ENCODE data around the gene ACSBG1. TPM values are rescaled to one million over a fixed set of nuclear protein-coding genes. Genes with fewer than 3 reads are reported as not detected.

Gene ACSBG1
- polyA plus RNA-seq, 2 donors = 0.10 to 0.11 TPM

- Histone ChIP-seq H3K27me3 (ENCODE audit: control insufficient read depth in 1 of 2, insufficient read depth in 2 of 2, low read length in 2 of 2) (no peaks in the 10 kb centered on the region), H3K4me1 (ENCODE audit: control insufficient read depth in 2 of 2, insufficient read depth in 2 of 2, low read length in 1 of 2) (peaks cover 2 to 14% of the 10 kb centered on the region in 2 donors), H3K27ac (ENCODE audit: low read depth in 2 of 2, low read length in 1 of 2) (peak overlapping the region; percentile 37 to 73), H3K4me3 (ENCODE audit: low read depth in 1 of 2, low read length in 2 of 2) (no peak overlapping the region), H3K9me3 (ENCODE audit: control insufficient read depth in 2 of 2, insufficient read depth in 1 of 2, low read depth in 1 of 2, low read length in 1 of 2) (no peaks in the 10 kb centered on the region), H3K36me3 (ENCODE audit: control insufficient read depth in 2 of 2, insufficient read depth in 2 of 2, low read length in 1 of 2) (peaks cover 0 to 2% of the 10 kb centered on the region in 2 donors)
Observed at GRCh38 chr15:78266229-78266628, 31.9 kb upstream of the ACSBG1 start.

DNA sequence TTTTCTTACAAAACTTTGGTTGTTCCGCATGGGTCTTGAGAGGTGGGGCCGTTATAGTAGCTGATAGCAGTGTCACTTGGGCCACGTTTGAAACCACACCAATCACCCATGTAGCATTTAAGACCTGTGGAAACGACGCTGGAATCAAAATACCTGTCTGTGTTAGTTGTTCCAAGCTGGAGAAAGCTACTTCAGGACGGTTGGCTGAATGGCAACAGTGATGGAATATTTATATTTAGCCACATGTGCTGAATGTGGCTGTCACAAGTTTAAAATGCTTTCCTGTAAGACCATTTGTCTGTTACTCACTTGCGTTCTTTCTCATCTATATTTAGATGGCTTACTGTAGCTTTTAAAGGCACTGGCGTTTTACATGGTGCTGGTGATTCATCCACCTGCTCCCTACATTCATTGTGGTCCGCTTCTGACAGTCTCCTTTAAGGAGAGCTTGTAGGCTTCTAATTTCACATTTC is 31.4 kb upstream of the ACSBG1 start:
- peak overlapping the region; percentile 37 to 65 for H3K27ac ChIP-seq (ENCODE audit: low read depth in 2 of 2, low read length in 1 of 2)
- no peaks in the 10 kb centered on the region for H3K36me3 ChIP-seq (ENCODE audit: control insufficient read depth in 2 of 2, insufficient read depth in 2 of 2, low read length in 1 of 2)
- whole genome bisulfite sequencing, 2 donors = 47 to 55% methylated on average over 9 of the region's 9 CpGs
- no peaks in the 10 kb centered on the region for H3K27me3 ChIP-seq (ENCODE audit: control insufficient read depth in 1 of 2, insufficient read depth in 2 of 2, low read length in 2 of 2)
- peak overlapping the region in 1 of 2 donors; percentile 7 for H3K4me3 ChIP-seq (ENCODE audit: low read depth in 1 of 2, low read length in 2 of 2)
- H3K4me1 ChIP-seq (ENCODE audit: control insufficient read depth in 2 of 2, insufficient read depth in 2 of 2, low read length in 1 of 2) = peaks cover 2 to 14% of the 10 kb centered on the region in 2 donors
- H3K9me3 ChIP-seq (ENCODE audit: control insufficient read depth in 2 of 2, insufficient read depth in 1 of 2, low read depth in 1 of 2, low read length in 1 of 2) = no peaks in the 10 kb centered on the region

DNA sequence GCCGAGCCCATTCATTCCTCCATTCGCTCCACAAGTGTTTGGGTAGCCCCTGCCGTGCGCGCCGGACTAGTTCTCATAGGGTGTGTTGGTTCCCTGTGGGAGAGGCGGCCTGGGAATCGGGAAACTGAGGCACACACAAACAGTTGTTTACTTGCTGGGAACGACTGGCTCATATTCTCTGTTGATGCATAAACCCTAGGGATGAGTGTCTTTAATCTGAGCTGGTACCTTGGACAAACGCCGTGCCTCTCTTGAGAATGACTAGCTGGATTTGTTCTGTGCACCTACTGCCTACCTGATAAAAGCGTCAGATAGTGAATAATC is 30.7 kb upstream of the ACSBG1 start:
- 39 to 41% methylated on average over 12 of the region's 12 CpGs for WGBS, 2 donors
- no peaks in the 10 kb centered on the region for H3K9me3 ChIP-seq (ENCODE audit: control insufficient read depth in 2 of 2, insufficient read depth in 1 of 2, low read depth in 1 of 2, low read length in 1 of 2)
- no peaks in the 10 kb centered on the region for H3K27me3 ChIP-seq (ENCODE audit: control insufficient read depth in 1 of 2, insufficient read depth in 2 of 2, low read length in 2 of 2)
- H3K4me3 ChIP-seq (ENCODE audit: low read depth in 1 of 2, low read length in 2 of 2) = peak overlapping the region; percentile 67 to 73
- H3K27ac ChIP-seq (ENCODE audit: low read depth in 2 of 2, low read length in 1 of 2) = peak overlapping the region; percentile 66 to 80
- no peaks in the 10 kb centered on the region for H3K36me3 ChIP-seq (ENCODE audit: control insufficient read depth in 2 of 2, insufficient read depth in 2 of 2, low read length in 1 of 2)
- peaks cover 2 to 14% of the 10 kb centered on the region in 2 donors for H3K4me1 ChIP-seq (ENCODE audit: control insufficient read depth in 2 of 2, insufficient read depth in 2 of 2, low read length in 1 of 2)

DNA sequence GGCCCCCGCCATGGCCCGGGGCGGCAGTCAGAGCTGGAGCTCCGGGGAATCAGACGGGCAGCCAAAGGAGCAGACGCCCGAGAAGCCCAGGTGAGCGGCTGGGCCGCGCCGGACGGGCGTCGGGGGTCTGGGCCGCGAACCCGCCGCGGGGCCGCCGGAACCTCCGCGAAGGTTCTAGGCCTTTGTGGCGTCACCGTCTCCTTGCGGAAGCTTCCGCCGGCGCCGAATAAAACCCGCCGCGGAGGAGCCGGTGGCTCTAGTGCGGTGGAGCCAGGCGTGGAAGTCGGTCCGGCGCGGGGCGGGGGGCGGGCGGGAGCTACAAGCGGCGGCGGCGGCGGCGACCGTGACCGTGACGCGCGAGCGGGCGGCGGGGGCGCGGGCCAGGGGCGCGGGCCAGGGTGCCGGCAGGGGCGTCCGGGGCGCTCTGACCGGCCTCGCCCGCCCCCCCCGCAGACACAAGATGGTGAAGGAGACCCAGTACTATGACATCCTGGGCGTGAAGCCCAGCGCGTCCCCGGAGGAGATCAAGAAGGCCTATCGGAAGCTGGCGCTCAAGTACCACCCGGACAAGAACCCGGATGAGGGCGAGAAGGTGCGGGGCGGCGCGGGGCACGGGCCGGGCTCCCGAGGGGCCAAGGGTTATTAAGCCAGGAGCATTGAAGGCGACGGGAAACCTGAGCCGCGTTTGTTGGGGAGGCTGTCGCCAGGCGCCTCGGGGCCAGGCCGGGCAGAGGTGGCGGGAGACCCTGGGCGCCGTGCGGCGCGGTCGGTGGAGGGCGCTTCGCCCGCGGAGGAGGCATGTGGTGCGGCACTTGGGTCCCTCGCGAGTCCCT is 30.2 kb upstream of the ACSBG1 start, which contains the start of gene DNAJA4:
Gene DNAJA4, plus strand, starts transcription at position 259 of the 833 bp plus-strand sequence. Its CDS starts 202 bp downstream, at position 461.
- Histone ChIP-seq H3K27ac (ENCODE audit: low read depth in 2 of 2, low read length in 1 of 2) (peak within 1 kb of the TSS; percentile 66 to 80), H3K4me3 (ENCODE audit: low read depth in 1 of 2, low read length in 2 of 2) (peak within 1 kb of the TSS; percentile 67 to 73), H3K4me1 (ENCODE audit: control insufficient read depth in 2 of 2, insufficient read depth in 2 of 2, low read length in 1 of 2) (peaks cover 2 to 14% of the 10 kb centered on the region in 2 donors), H3K9me3 (ENCODE audit: control insufficient read depth in 2 of 2, insufficient read depth in 1 of 2, low read depth in 1 of 2, low read length in 1 of 2) (no peaks in the 10 kb centered on the region), H3K36me3 (ENCODE audit: control insufficient read depth in 2 of 2, insufficient read depth in 2 of 2, low read length in 1 of 2) (no peaks in the 10 kb centered on the region), H3K27me3 (ENCODE audit: control insufficient read depth in 1 of 2, insufficient read depth in 2 of 2, low read length in 2 of 2) (no peaks in the 10 kb centered on the region)
- WGBS, 2 donors = 3 to 5% methylated on average over 93 to 107 of the region's 107 CpGs

GRCh38 chr15:78263907-78264303 is 29.5 kb upstream of the ACSBG1 start:
- Histone ChIP-seq H3K27me3 (ENCODE audit: control insufficient read depth in 1 of 2, insufficient read depth in 2 of 2, low read length in 2 of 2) (no peaks in the 10 kb centered on the region), H3K4me1 (ENCODE audit: control insufficient read depth in 2 of 2, insufficient read depth in 2 of 2, low read length in 1 of 2) (peaks cover 2 to 14% of the 10 kb centered on the region in 2 donors), H3K36me3 (ENCODE audit: control insufficient read depth in 2 of 2, insufficient read depth in 2 of 2, low read length in 1 of 2) (no peaks in the 10 kb centered on the region), H3K4me3 (ENCODE audit: low read depth in 1 of 2, low read length in 2 of 2) (peak overlapping the region; percentile 67 to 73), H3K9me3 (ENCODE audit: control insufficient read depth in 2 of 2, insufficient read depth in 1 of 2, low read depth in 1 of 2, low read length in 1 of 2) (no peaks in the 10 kb centered on the region), H3K27ac (ENCODE audit: low read depth in 2 of 2, low read length in 1 of 2) (peak overlapping the region; percentile 66 to 80)
- 66 to 80% methylated on average over 18 to 23 of the region's 23 CpGs for WGBS, 2 donors

GRCh38 chr15:78263351-78263781 is 29.0 kb upstream of the ACSBG1 start:
- 88 to 94% methylated on average over 7 of the region's 7 CpGs for WGBS, 2 donors
- no peak overlapping the region for H3K27ac ChIP-seq (ENCODE audit: low read depth in 2 of 2, low read length in 1 of 2)

GRCh38 chr15:78261062-78261461 is 26.7 kb upstream of the ACSBG1 start:
- H3K36me3 ChIP-seq (ENCODE audit: control insufficient read depth in 2 of 2, insufficient read depth in 2 of 2, low read length in 1 of 2) = no peaks in the 10 kb centered on the region
- WGBS, 2 donors = 65 to 75% methylated on average over 3 of the region's 3 CpGs
- H3K4me1 ChIP-seq (ENCODE audit: control insufficient read depth in 2 of 2, insufficient read depth in 2 of 2, low read length in 1 of 2) = peaks cover 2 to 10% of the 10 kb centered on the region in 2 donors
- no peaks in the 10 kb centered on the region for H3K27me3 ChIP-seq (ENCODE audit: control insufficient read depth in 1 of 2, insufficient read depth in 2 of 2, low read length in 2 of 2)
- no peak overlapping the region for H3K4me3 ChIP-seq (ENCODE audit: low read depth in 1 of 2, low read length in 2 of 2)
- no peaks in the 10 kb centered on the region for H3K9me3 ChIP-seq (ENCODE audit: control insufficient read depth in 2 of 2, insufficient read depth in 1 of 2, low read depth in 1 of 2, low read length in 1 of 2)
- H3K27ac ChIP-seq (ENCODE audit: low read depth in 2 of 2, low read length in 1 of 2) = no peak overlapping the region

More at GRCh38 chr15:78263351-78263781, 29.0 kb upstream of the ACSBG1 start:
- Histone ChIP-seq H3K4me1 (ENCODE audit: control insufficient read depth in 2 of 2, insufficient read depth in 2 of 2, low read length in 1 of 2) (peaks cover 2 to 14% of the 10 kb centered on the region in 2 donors), H3K9me3 (ENCODE audit: control insufficient read depth in 2 of 2, insufficient read depth in 1 of 2, low read depth in 1 of 2, low read length in 1 of 2) (no peaks in the 10 kb centered on the region), H3K27me3 (ENCODE audit: control insufficient read depth in 1 of 2, insufficient read depth in 2 of 2, low read length in 2 of 2) (no peaks in the 10 kb centered on the region), H3K4me3 (ENCODE audit: low read depth in 1 of 2, low read length in 2 of 2) (no peak overlapping the region), H3K36me3 (ENCODE audit: control insufficient read depth in 2 of 2, insufficient read depth in 2 of 2, low read length in 1 of 2) (no peaks in the 10 kb centered on the region)

DNA sequence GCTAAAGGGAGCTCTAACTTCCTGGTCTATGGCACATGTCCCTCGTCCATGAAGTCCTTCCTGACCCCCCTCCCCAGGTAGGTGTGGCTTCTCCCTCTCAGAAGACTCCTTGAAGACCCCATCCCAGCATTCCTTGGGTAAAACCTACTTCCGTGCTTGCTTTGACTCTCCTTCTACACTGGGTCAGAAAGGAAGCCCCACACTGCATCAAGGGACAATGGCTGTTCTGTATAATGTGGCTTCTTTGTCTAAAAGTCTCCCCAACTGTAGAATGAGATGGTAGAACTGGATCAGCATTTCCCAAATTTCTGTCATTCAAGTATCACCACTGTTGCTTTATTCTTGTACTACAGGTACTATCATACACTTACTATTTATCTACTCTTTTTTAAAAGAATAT is 26.1 kb upstream of the ACSBG1 start:
- H3K27ac ChIP-seq (ENCODE audit: low read depth in 2 of 2, low read length in 1 of 2) = no peak overlapping the region
- H3K27me3 ChIP-seq (ENCODE audit: control insufficient read depth in 1 of 2, insufficient read depth in 2 of 2, low read length in 2 of 2) = no peaks in the 10 kb centered on the region
- H3K4me3 ChIP-seq (ENCODE audit: low read depth in 1 of 2, low read length in 2 of 2) = no peak overlapping the region
- no peaks in the 10 kb centered on the region for H3K9me3 ChIP-seq (ENCODE audit: control insufficient read depth in 2 of 2, insufficient read depth in 1 of 2, low read depth in 1 of 2, low read length in 1 of 2)
- H3K36me3 ChIP-seq (ENCODE audit: control insufficient read depth in 2 of 2, insufficient read depth in 2 of 2, low read length in 1 of 2) = no peaks in the 10 kb centered on the region
- 51 to 65% methylated on average over 2 of the region's 2 CpGs for WGBS, 2 donors
- peaks cover 2 to 10% of the 10 kb centered on the region in 2 donors for H3K4me1 ChIP-seq (ENCODE audit: control insufficient read depth in 2 of 2, insufficient read depth in 2 of 2, low read length in 1 of 2)

DNA sequence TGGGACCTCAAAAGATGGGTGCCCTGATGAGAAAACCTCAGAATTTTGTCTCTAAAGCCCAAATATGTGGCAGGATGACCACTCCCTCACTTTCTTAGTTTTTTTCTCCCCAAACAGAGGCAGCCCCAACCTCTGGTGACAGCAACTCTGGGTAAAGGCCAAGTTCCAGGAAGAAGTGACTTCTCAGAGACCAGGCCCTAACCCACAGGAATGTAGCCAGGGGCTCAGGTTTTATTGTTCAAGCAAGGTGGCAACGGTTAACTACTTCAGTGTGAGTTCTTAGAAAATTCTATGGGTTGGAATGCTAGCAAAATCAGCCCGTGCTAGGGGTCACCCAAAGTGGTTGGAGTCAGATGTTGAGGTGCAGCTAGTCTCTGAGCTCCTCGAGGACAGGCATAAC is 24.9 kb upstream of the ACSBG1 start:
- Histone ChIP-seq H3K9me3 (ENCODE audit: control insufficient read depth in 2 of 2, insufficient read depth in 1 of 2, low read depth in 1 of 2, low read length in 1 of 2) (no peaks in the 10 kb centered on the region), H3K4me1 (ENCODE audit: control insufficient read depth in 2 of 2, insufficient read depth in 2 of 2, low read length in 1 of 2) (peaks cover 2 to 7% of the 10 kb centered on the region in 2 donors), H3K4me3 (ENCODE audit: low read depth in 1 of 2, low read length in 2 of 2) (no peak overlapping the region), H3K36me3 (ENCODE audit: control insufficient read depth in 2 of 2, insufficient read depth in 2 of 2, low read length in 1 of 2) (no peaks in the 10 kb centered on the region), H3K27ac (ENCODE audit: low read depth in 2 of 2, low read length in 1 of 2) (no peak overlapping the region), H3K27me3 (ENCODE audit: control insufficient read depth in 1 of 2, insufficient read depth in 2 of 2, low read length in 2 of 2) (no peaks in the 10 kb centered on the region)
- 80 to 82% methylated on average over 3 of the region's 3 CpGs for WGBS, 2 donors

- no peaks in the 10 kb centered on the region for H3K4me1 ChIP-seq (ENCODE audit: control insufficient read depth in 2 of 2, insufficient read depth in 2 of 2, low read length in 1 of 2)
- 77 to 95% methylated on average over 3 of the region's 3 CpGs for WGBS, 2 donors
- H3K27ac ChIP-seq (ENCODE audit: low read depth in 2 of 2, low read length in 1 of 2) = no peak overlapping the region
- H3K4me3 ChIP-seq (ENCODE audit: low read depth in 1 of 2, low read length in 2 of 2) = no peak overlapping the region
- H3K9me3 ChIP-seq (ENCODE audit: control insufficient read depth in 2 of 2, insufficient read depth in 1 of 2, low read depth in 1 of 2, low read length in 1 of 2) = no peaks in the 10 kb centered on the region
- H3K27me3 ChIP-seq (ENCODE audit: control insufficient read depth in 1 of 2, insufficient read depth in 2 of 2, low read length in 2 of 2) = no peaks in the 10 kb centered on the region
- no peaks in the 10 kb centered on the region for H3K36me3 ChIP-seq (ENCODE audit: control insufficient read depth in 2 of 2, insufficient read depth in 2 of 2, low read length in 1 of 2)
Observed at GRCh38 chr15:78257681-78258080, 23.3 kb upstream of the ACSBG1 start.
